ENCODE data around the gene LRMDA. TPM values are rescaled to one million over a fixed set of nuclear protein-coding genes. Genes with fewer than 3 reads are reported as not detected.

The LRMDA gene
- total RNA-seq, 1 experiment from 2014 or later = not detected

- ChIA-PET POLR2A (ENCODE audit: low non-redundant PET) (no interaction called here), CTCF (interaction anchor here (0.5 kb wide), 1 partner anchor 381 kb away, joined by 3 read pairs; no protein-coding TSS in a partner anchor)
- DNase-seq (ENCODE audit: low spot score) = peak; percentile 66
Observed at GRCh38 chr10:76282061-76283025, 850.9 kb downstream of the LRMDA start.

GRCh38 chr10:76284351-76284750 lies 852.9 kb downstream of the LRMDA start:
- POLR2A ChIA-PET (ENCODE audit: low non-redundant PET) = no interaction called here
- CTCF ChIA-PET = interaction anchor here (0.6 kb wide), 1 partner anchor 196 kb away, joined by 3 read pairs; no protein-coding TSS in a partner anchor
- Histone ChIP-seq H3K36me3 (ENCODE audit: insufficient read depth, low read length, poor library complexity, severe bottlenecking) (no peaks in the 10 kb centered on the region), H3K9me3 (ENCODE audit: low read depth, low read length, poor library complexity, severe bottlenecking) (no peaks in the 10 kb centered on the region), H3K4me1 (ENCODE audit: insufficient read depth, low read length, poor library complexity, severe bottlenecking) (peaks cover 12% of the 10 kb centered on the region), H3K27ac (ENCODE audit: low read depth, low read length, poor library complexity, severe bottlenecking) (no peak overlapping the region), H3K4me3 (ENCODE audit: low read depth, low read length, poor library complexity, severe bottlenecking) (no peak overlapping the region), H3K27me3 (replicated peaks; ENCODE audit: insufficient read depth, low read depth, low read length, poor library complexity) (no peaks in the 10 kb centered on the region)
- intact Hi-C loops (cut with micrococcal nuclease; ENCODE audit: unreplicated experiment) = no loop called here
- TF ChIP-seq EZH2 (IDR thresholded peaks at IDR 0.05; ENCODE audit: borderline replicate concordance, low read depth, low read length, poor library complexity, severe bottlenecking) (no peak), CTCF (conservative IDR thresholded peaks at IDR 0.05; ENCODE audit: low read depth, low read length) (no peak)
- DNase-seq (ENCODE audit: low spot score) = no peak
- BruUV-seq (replicated peaks) = no TSS peak

More at GRCh38 chr10:76282061-76283025, 850.9 kb downstream of the LRMDA start:
- no peak for TF ChIP-seq CTCF (conservative IDR thresholded peaks at IDR 0.05; ENCODE audit: low read depth, low read length)
- TF ChIP-seq EZH2 (IDR thresholded peaks at IDR 0.05; ENCODE audit: borderline replicate concordance, low read depth, low read length, poor library complexity, severe bottlenecking) = no peak
- Histone ChIP-seq H3K4me3 (ENCODE audit: low read depth, low read length, poor library complexity, severe bottlenecking) (no peak overlapping the region), H3K9me3 (ENCODE audit: low read depth, low read length, poor library complexity, severe bottlenecking) (no peaks in the 10 kb centered on the region), H3K27me3 (replicated peaks; ENCODE audit: insufficient read depth, low read depth, low read length, poor library complexity) (no peaks in the 10 kb centered on the region), H3K27ac (ENCODE audit: low read depth, low read length, poor library complexity, severe bottlenecking) (no peak overlapping the region), H3K36me3 (ENCODE audit: insufficient read depth, low read length, poor library complexity, severe bottlenecking) (no peaks in the 10 kb centered on the region), H3K4me1 (ENCODE audit: insufficient read depth, low read length, poor library complexity, severe bottlenecking) (peaks cover 12% of the 10 kb centered on the region)
- intact Hi-C loops (cut with micrococcal nuclease; ENCODE audit: unreplicated experiment) = no loop called here
- no TSS peak for BruUV-seq (replicated peaks)

- DNase-seq (ENCODE audit: low spot score) = no peak
- H3K27me3 ChIP-seq (replicated peaks; ENCODE audit: insufficient read depth, low read depth, low read length, poor library complexity) = no peaks in the 10 kb centered on the region
- ChIA-PET POLR2A (ENCODE audit: low non-redundant PET) (no interaction called here), CTCF (no interaction called here)
- no peaks in the 10 kb centered on the region for H3K9me3 ChIP-seq (ENCODE audit: low read depth, low read length, poor library complexity, severe bottlenecking)
- intact Hi-C loops (cut with micrococcal nuclease; ENCODE audit: unreplicated experiment) = no loop called here
- peaks cover 12% of the 10 kb centered on the region for H3K4me1 ChIP-seq (ENCODE audit: insufficient read depth, low read length, poor library complexity, severe bottlenecking)
- H3K27ac ChIP-seq (ENCODE audit: low read depth, low read length, poor library complexity, severe bottlenecking) = no peak overlapping the region
- no peak for TF ChIP-seq EZH2 (IDR thresholded peaks at IDR 0.05; ENCODE audit: borderline replicate concordance, low read depth, low read length, poor library complexity, severe bottlenecking)
- H3K4me3 ChIP-seq (ENCODE audit: low read depth, low read length, poor library complexity, severe bottlenecking) = no peak overlapping the region
- BruUV-seq (replicated peaks) = no TSS peak
- H3K36me3 ChIP-seq (ENCODE audit: insufficient read depth, low read length, poor library complexity, severe bottlenecking) = no peaks in the 10 kb centered on the region
Observed at GRCh38 chr10:76285012-76285411, 853.6 kb downstream of the LRMDA start.
